K562 (cell line): ENCODE measurements around the gene CYB5R3.
"Not testable (repeated sequence)": the region's sequence is repeated elsewhere in the genome, so short reads cannot be mapped to it uniquely, and the experiment has no call there.

Experiments
- CTCF ChIP-seq, 3 experiments: IDR thresholded peaks in 2 of 3; conservative IDR thresholded peaks in 1 of 3; 2 replicates each; pipeline ENCODE4 v1.5.1; 2011 to 2012; ENCODE audit warnings: low read length in 3 of 3, mild to moderate bottlenecking in 3 of 3, control low read depth in 2 of 3, improper control_type of control experiment in 1 of 3, inconsistent platforms in 1 of 3, low read depth in 1 of 3, mixed read lengths in 1 of 3, moderate library complexity in 1 of 3; ENCODE audit not compliant: insufficient read depth in 2 of 3
- FOXM1 ChIP-seq, 2 experiments: fragments of 450-650 bp in 1 of 2; sonication (generic) in 1 of 2; formaldehyde crosslinking in 1 of 2; IDR thresholded peaks; 2 replicates each; pipeline versions ENCODE4 v1.6.1 to v1.9.0; 2017 to 2022; ENCODE audit warnings: low read depth in 2 of 2, mild to moderate bottlenecking in 2 of 2, missing genetic modification reagents in 1 of 2, moderate library complexity in 1 of 2
- HCFC1 ChIP-seq: IDR thresholded peaks from 2 replicates; pipeline ENCODE4 v1.6.1; 2012; ENCODE audit warnings: low read depth, low read length, improper control_type of control experiment
- ZBTB26 ChIP-seq: fragments of 450-650 bp; formaldehyde crosslinking; IDR thresholded peaks from 2 replicates; pipeline ENCODE4 v1.4.0; 2022; ENCODE audit warnings: missing genetic modification characterization

- TF ChIP-seq CTCF (IDR thresholded peaks at IDR 0.05 in 2 of 3, conservative IDR thresholded peaks at IDR 0.05 in 1 of 3; ENCODE audit: insufficient read depth in 2 of 3, low read depth in 1 of 3, low read length in 3 of 3); ZBTB26 (CRISPR knock-in tag); FOXM1 (IDR thresholded peaks at IDR 0.05; ENCODE audit: low read depth); FOXM1 (CRISPR knock-in tag; IDR thresholded peaks at IDR 0.05; ENCODE audit: low read depth); HCFC1: not testable (repeated sequence)
Measured at GRCh38 chr22:42575996-42576574, 73.1 kb downstream of the CYB5R3 start.
